HG03432 (cell line): ENCODE measurements around the gene ADGRF5.

Experiments used
- ATAC-seq: cut with Tn5 transposase; IDR thresholded peaks from one replicate; pipeline ENCODE4 v1.9.1; 2021; ENCODE audit warnings: mild to moderate bottlenecking, moderate library complexity; ENCODE audit not compliant: unreplicated experiment

Gene ADGRF5

DNA sequence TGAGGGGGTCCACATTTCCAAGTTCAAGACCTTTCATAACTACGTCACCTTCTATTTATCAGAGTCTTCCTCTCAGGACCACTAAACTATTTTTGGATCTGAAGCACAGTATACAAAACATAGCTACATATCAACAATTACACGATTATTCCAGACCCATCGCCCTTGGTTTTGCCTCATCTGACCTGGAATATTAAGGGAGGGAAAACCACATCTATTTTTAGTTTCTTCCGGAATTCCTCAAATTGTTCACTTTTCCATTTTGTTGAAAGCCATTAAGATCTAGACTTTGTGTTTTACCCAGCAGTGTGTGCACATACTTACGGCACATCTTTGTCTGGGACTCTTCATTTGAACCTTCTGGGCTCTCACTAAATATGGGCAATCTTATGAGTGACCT is 12.0 kb upstream of the ADGRF5 start:
- ATAC-seq = no peak

DNA sequence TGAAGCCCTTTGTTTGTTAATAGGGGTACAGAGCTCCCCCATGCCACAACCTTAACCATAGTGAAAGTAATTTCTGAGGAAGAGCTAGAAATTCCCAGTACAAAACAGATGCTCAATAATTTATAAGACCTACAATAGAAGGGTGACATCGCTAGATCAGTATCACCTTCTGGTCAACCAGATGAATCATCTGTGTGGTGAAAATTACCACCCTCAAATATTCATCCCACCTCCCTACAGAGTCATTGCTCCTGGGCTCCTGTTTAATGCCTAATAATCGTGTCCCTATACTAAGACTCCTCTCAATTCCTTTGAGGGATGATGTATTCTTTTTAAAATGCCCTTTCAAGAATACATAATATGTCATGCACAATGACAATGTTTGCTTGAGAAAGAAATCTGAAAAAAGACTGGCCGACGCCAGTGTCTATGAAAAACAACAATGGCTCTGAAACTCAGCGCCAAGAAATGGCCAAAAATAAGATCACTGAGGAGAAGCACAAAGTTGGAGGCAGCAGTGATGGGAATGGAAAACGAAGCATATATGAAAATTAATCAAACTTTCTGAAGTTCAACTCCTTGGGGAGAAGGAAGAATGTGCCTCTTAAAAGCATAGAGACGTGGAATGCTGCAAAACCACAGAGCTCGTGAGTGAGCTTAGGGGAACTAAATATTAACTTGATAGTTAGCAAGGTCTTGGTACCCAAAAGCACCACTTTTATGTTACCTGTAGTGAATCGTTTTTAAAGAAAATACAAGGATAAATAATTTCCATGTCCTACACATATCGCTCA is 11.0 kb upstream of the ADGRF5 start:
- no peak for ATAC-seq

DNA sequence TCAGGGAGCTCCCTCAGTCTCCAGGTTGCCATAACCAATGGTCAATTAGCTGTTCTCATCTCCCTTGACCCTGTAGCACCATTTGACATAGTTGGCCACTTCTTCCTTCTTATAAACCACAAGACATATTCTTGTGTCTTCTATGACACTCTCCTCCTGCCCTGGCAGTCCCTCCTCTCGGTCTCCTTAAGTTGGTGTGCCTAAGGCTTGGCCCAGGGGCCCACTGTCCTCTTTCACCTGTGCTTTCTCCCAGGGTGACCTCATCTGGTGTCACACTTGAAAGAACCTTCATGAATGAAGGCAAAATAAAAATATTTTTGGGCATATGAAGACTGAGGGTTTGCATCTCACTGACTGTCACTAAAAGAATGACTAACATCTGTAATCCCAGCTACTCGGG is 9.7 kb upstream of the ADGRF5 start:
- no peak for ATAC-seq

DNA sequence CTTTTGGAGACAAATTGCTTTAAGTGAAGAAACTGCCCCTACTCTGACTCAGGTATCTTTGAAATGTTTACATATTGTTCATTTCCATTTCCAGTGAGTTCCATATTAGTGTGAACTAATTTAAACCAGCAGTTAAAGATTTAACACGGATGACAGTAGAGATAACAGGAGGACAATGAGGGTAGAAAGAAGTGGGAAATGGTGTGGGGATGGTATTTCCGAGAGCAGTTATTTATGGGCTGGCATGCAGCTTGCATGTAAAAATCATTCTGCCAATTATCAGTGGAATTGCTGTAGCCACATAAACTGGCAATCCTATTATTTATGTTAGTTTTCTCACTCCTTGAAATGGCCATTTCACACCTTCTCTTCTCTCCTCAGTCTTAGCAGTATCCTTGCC is 8.6 kb upstream of the ADGRF5 start:
- no peak for ATAC-seq

DNA sequence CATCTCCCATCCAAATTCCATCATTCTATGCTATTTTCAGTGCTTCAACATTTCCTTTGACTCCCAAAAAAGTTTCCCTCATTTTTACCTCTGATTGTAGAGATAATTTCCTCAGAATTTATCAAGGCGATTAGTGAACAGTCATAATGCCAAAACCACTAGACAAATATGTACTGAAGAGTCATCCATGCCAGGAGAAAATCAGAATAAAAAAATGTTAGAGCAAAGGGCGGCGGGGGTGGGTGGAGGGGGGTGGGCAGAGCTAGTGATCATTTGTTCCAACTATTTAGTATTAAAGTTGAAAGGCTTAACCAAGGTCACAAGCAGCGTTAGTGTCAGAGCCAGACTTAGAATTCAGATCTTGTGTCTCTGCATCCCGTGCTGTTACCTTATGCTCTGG is 5.3 kb upstream of the ADGRF5 start:
- no peak for ATAC-seq

DNA sequence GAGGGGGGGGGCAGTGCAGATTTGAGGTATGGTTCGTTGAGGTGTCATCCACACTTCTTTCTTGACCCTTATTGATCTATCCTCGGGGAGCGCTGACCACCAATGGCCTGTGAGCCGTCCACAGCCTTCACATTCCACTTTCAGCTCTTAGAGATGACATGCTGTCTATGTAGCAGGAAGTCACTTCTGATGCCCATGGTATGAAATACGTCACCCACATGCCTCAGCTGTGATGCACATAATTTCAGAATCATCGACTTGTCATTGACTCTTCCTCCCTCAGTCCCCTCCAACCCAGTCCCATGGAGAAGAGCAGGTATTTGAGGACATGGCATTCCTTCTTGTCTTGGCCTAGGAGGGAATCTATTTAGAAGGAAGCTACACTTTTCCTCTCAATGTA is 4.7 kb upstream of the ADGRF5 start:
- no peak for ATAC-seq

DNA sequence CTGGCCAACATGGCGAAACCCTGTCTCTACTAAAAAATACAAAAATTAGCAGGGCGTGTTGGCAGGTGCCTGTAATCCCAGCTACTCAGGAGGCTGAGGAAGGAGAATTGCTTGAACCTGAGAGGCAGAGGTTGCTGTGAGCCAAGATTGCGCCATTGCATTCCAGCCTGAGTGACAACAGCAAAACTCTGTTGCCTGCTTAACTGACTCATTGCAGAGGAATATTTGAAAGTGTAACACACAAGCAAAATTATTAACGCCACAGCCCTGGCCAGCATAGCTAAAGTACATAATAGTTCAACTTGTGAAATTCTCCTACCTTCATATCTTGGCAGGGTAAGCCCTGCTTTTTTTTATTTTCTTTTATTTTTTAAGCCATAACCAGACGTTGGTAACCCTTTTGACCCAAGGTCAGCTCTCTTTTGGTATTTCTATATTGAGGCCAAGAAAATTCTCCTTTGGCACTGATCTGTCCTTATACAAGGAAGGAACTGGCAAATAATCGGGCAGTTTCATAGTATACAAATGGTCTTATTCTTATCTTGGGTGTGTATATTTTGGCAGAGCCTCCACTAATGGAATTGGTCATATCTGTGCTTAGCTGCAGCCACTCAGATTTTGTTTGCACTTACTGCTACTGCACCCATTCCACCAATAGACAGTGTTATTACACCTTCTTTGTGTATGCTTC is 4.0 kb upstream of the ADGRF5 start:
- no peak for ATAC-seq

DNA sequence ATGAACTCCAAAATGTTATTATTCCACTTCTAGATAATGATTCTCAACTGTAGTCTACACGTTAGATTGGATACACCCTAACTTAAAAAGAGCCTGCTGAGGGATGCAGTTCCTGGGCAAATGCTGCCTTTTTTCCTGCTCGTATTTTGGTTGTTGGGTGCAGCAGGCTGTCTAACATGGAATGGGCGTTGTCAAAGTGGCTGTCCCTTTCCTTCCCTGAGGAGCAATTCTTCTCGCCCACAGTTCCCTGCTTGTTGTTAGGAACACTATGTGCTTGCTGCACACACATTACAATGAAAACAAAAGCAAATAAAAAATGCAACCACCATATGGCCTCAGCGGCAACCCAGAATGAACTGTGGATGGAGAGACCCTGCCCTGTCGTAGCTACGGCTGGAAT is 1.7 kb upstream of the ADGRF5 start:
- ATAC-seq = no peak

DNA sequence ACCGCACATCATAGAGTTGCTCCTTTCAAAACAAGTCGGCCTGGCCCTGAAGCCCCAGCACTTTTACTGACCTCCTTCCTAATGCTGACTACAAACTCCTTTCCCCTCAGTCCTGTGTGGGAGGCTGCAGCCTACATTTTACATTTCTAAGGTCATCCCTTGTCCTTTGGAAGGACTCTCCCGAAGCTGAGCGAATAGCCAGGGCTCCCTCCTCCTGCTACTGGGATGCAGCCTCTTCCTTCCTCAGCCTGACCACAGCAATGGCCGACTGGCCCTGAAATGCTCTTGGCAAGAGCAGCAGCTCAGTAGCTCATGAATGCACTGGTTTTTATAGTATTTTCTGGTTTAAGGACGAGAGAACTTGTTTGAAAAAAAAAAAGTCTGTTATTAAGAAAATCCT is 679 bp downstream of the ADGRF5 start:
- no peak for ATAC-seq

DNA sequence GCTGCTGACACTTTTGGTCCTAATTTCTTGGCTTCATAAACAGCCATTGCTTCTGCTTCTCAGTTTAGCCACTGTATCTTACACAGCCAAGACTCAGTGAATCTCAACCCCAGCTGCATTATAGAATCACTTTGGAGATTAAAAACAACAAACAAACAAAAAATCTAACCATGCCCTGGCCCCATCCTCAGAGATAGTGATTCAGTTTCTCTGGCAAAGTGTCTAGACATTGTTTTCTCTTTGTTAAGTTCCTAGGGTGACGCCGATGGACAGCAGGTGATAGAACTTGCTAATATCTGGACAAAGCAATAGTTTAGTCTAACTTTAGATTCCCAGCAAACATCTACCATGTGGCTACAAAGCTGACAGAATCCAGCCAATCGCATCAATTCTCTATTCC is 2.9 kb downstream of the ADGRF5 start:
- ATAC-seq = no peak

DNA sequence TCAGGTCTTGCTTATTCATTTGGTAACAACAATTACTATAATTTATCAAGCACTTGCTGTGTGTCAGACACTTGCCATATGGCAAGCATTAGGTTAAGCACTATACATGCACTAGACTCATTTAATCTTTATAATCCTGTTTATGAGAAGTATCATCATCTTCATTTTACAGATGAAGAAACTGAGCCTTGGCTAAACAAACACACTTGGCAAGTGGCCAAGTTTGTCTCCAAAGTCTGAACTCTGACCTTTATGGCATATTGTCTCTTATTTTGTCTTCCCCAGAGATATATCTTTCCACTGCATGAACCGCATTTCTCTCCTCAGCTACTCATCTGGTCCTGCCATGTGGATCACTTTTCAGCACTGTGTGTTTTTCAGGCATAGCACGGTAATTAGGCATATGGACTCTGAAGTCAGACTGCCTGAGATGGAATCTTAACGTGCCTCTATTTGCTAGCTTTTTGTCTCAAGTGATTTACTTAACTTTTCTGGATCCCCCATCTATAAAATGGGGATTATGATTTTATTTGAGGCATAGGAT is 4.7 kb downstream of the ADGRF5 start:
- ATAC-seq = no peak

DNA sequence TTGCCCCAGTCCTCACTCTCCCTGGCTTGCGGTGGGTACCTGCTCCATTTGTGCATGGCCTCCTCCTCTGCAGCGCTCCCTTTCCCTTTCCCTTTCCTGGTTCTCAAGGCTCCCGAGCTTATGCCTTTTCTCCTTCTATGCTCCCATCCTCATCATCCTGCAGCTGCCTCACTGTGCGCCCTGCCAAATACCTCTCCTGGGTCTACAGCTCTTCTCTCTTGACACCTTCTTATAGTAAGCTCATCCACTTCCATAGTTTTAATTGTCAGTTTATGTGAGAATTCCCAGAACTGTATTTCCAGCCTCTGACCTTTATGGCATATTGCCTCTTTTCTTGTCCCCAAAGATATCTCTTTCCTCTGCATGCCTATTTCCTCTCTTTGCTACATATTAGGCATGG is 5.9 kb downstream of the ADGRF5 start:
- no peak for ATAC-seq

DNA sequence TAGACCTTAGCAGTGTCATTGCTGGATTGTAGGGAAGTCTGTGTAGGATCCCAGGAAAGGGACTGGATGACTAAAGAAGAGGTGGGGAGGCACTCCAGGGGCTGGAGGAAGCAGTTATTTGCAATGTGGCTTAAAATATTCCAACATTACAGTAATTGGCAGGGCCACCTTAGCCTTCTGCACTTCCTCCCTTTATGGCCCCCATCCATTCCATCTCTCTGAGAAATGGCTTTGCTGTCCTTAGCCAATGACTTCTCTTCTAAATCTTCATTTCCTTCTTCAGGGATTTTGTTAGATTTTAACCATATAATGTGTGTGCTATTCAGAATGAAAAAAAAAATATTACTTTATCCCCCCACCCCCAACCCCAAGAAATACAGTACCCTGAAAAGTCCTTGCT is 6.4 kb downstream of the ADGRF5 start:
- ATAC-seq = no peak

DNA sequence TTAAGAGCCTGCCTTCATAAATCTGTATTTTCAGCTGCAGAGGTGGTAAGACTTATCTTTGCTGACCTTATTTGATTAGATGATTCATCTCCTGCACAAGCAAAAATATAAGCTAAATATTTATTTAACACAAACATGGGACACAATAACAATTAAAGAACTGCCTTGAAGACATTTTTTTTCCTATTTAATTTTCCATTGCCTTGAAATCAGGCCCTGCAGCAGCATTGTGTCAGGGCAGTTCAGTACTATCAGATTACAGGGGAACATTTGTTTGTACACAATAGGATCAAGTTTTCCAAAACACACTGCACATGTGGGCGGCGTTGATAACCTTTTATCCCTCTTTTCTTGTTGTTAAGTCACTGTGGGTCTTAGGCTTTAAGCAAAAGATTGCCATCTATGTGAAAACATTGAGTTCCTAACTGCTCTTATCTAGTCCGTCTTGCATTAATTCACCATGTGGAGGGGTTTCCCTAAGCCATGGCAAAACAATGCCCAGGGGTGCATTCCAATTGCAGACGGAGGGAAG is 7.4 kb downstream of the ADGRF5 start:
- ATAC-seq = no peak

DNA sequence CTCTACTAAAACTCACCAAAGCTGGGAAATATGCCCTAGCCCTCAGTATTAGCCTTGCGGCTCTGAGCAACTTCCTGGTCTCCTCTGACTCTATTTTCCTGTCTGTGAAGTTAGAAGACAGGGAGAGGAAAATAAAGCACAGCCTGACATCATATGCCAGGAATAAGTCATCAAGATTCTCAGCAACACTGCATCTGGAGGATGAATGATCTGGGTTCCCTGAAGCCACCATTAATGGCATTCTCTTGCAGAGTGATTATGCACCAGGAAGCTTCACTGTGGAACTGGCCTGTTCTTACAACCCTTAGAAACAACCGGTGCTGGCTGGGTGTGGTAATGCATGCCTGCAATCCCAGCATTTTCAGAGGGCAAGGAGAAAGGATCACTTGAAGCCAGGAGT is 12.4 kb downstream of the ADGRF5 start:
- ATAC-seq = no peak

DNA sequence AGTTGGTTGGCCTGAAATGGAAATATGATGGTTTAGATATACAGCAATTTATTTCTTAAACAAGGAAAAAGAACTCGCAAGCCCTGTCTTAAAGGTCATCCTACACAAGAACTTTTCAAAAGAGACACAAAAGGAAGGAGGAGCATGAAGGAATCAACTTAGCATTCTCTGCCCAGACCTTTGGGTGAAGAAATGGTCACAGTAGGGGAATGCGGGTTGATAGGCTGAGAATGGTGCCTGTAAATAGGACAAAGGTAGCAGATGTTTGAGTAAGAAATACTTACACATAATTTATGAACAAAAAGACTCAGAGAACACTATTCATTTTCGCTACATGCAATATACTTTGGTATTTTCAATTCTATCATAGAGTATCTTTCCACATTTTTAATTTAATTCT is 15.0 kb downstream of the ADGRF5 start:
- no peak for ATAC-seq

DNA sequence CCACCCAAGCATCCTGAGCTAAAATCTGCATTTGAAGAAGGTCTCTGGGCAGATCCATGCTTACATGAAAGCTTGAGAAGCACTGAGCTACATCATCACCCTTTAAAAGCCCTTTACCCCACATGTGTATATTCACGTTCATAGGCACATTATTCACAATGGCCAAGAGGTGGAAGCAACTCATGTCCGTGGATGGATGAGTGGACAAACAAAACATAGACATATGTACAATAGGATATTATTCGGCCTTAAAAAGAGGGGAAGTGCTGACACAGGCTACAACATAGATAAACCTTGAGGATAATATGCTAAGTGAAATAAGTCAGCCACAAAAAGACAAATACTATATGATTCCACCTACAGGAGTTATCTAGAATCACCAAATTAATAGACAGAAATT is 17.6 kb downstream of the ADGRF5 start:
- ATAC-seq = no peak

DNA sequence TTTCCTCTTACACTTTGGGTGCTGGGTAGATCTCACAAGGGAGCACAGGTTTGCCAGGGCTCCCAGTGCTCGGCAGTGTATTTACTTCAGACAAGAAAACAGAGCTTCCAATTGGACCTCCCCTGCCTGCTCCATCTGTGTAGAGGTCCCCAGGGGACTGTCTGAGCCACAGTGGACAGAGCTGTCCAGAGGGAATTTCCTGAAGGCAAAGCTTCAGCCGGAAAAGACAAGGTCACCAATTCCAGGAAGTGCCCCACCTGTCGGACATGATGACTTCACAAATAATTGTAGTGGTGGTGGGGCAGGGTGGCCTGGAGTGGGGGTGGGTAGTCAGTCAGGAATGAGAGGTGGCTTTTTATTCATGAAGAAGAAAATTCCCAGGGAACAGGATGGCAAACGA is 18.6 kb downstream of the ADGRF5 start:
- no peak for ATAC-seq

DNA sequence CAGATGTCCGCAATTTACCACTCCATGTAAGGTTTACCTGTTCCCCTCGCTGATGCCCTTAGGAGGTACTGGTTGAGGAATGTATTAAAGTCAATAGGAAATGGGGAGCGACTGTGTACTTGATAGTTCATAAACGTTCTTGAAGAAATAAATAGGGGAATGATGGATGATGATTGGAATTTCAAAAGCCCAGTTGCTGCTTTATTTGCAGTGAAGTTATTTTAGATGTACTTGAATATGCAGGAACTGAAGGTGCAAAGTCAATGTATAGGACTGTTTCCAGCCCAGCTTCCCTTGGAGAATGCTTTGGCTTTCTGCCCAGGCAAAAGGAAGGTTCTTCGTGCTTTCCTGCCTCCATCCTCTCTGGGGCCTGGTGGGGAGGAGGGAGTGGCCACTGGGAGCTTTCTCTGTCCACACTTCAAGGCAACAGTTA is 19.8 kb downstream of the ADGRF5 start:
- ATAC-seq = no peak

DNA sequence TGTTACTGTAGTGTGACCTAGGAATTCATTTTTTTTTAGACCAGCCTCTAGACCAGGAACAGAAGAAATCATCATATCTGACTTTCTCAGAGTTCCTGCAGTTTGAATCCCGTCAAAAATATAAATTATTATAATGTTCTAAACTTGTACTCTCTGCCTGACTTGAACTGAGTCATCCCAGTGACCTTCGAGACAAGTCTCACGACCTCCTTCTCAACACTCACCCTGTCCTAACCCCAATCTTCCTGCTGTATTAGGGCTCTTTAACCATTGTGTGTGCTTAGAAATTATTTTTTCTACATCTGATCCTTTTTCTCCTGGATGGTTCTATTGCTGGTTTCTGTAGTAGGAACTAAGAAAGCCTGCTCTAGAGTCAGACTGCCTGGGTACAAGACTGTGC is 21.5 kb downstream of the ADGRF5 start:
- ATAC-seq = no peak

DNA sequence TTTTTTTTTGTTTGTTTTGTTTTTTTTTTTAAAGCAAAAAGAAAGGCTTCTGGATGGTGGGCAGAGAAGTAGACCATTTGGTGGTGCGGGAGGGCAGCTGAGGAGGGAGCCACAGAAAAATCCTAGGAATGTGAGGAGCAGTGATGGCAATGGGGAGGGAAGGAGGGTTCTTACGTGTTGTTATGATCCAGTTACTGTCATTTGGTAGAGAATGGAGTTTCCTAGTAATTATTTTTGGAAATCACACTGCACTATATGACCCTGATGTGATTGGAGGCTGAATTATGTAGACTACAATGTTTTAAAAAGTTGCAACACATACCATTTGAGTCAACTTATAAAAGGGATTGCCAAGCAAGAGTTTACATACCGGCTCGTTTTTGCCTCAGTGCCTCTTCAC is 22.1 kb downstream of the ADGRF5 start:
- ATAC-seq = no peak

DNA sequence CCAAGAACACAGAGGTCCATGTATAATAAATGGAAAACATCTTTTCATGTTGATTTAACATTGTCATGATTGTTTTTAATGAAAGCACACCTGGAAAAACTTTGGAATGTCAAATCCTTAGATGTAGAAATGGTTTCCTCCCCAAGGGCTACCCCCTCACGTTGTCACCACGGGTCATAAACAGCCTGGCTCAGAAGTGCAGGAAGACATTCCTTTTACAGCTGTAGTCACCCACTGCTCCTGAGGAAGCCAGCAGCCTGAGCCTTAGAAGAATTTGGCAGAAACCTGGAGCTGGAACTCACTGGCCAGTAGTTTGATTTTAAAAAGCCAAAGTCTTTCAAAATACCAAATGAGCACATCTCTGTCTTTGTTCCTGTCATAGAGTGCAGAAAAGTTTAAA is 23.7 kb downstream of the ADGRF5 start:
- no peak for ATAC-seq
